ENCODE data around the gene DDX1.
"Not testable (repeated sequence)": the region's sequence is repeated elsewhere in the genome, so short reads cannot be mapped to it uniquely, and the experiment has no call there.

DDX1 gene

GRCh38 chr2:15616429-15616828, 24.8 kb downstream of the DDX1 start:
- no peak for DNase-seq (ENCODE audit: low read depth, low spot score)

GRCh38 chr2:15616850-15617777, 25.4 kb downstream of the DDX1 start:
- no peak for DNase-seq (ENCODE audit: low read depth, low spot score)

GRCh38 chr2:15617778-15618448, 26.2 kb downstream of the DDX1 start:
- DNase-seq (ENCODE audit: low read depth, low spot score): no peak

GRCh38 chr2:15618449-15618855, 26.8 kb downstream of the DDX1 start:
- DNase-seq (ENCODE audit: low read depth, low spot score): no peak

- no peak for DNase-seq (ENCODE audit: low read depth, low spot score)
Measured at GRCh38 chr2:15619076-15619475, 27.4 kb downstream of the DDX1 start.

GRCh38 chr2:15619510-15619909, 27.8 kb downstream of the DDX1 start:
- DNase-seq (ENCODE audit: low read depth, low spot score): no peak

GRCh38 chr2:15619938-15620337, 28.3 kb downstream of the DDX1 start:
- no peak for DNase-seq (ENCODE audit: low read depth, low spot score)

GRCh38 chr2:15620340-15620739, 28.7 kb downstream of the DDX1 start:
- no peak for DNase-seq (ENCODE audit: low read depth, low spot score)

GRCh38 chr2:15620857-15621471, 29.3 kb downstream of the DDX1 start:
- DNase-seq (ENCODE audit: low read depth, low spot score): no peak

- not testable (repeated sequence) for DNase-seq (ENCODE audit: low read depth, low spot score)
Measured at GRCh38 chr2:15621472-15621870, 29.8 kb downstream of the DDX1 start.

GRCh38 chr2:15622214-15622613, 30.5 kb downstream of the DDX1 start:
- DNase-seq (ENCODE audit: low read depth, low spot score): no peak

- no peak for DNase-seq (ENCODE audit: low read depth, low spot score)
Measured at GRCh38 chr2:15622614-15623480, 31.2 kb downstream of the DDX1 start.

- DNase-seq (ENCODE audit: low read depth, low spot score): no peak
Measured at GRCh38 chr2:15623481-15623796, 31.8 kb downstream of the DDX1 start.

- DNase-seq (ENCODE audit: low read depth, low spot score): no peak
Measured at GRCh38 chr2:15623898-15624541, 32.4 kb downstream of the DDX1 start.

GRCh38 chr2:15624903-15625302, 33.2 kb downstream of the DDX1 start:
- no peak for DNase-seq (ENCODE audit: low read depth, low spot score)

- no peak for DNase-seq (ENCODE audit: low read depth, low spot score)
Measured at GRCh38 chr2:15625344-15626036, 33.8 kb downstream of the DDX1 start.

GRCh38 chr2:15626126-15626525, 34.5 kb downstream of the DDX1 start:
- no peak for DNase-seq (ENCODE audit: low read depth, low spot score)

- no peak for DNase-seq (ENCODE audit: low read depth, low spot score)
Measured at GRCh38 chr2:15626967-15627366, 35.3 kb downstream of the DDX1 start.

GRCh38 chr2:15627817-15628684, 36.4 kb downstream of the DDX1 start:
- DNase-seq (ENCODE audit: low read depth, low spot score): no peak

All from iPS DF 19.7 (cell line).